HG03060 (cell line): Measurements from ENCODE around the gene XYLT1.

Experiments
- ATAC-seq: cut with Tn5 transposase; IDR thresholded peaks from one replicate; pipeline ENCODE4 v1.9.1; 2021; ENCODE audit warnings: low read depth, moderate number of reproducible peaks; ENCODE audit not compliant: unreplicated experiment

The XYLT1 gene

GRCh38 chr16:17294856-17295255 lies 175.9 kb downstream of the XYLT1 start:
- ATAC-seq, result no peak

- ATAC-seq, result no peak
These were observed 176.8 kb downstream of the XYLT1 start for GRCh38 chr16:17293813-17294558.

- ATAC-seq, result no peak
These were observed 179.5 kb downstream of the XYLT1 start for GRCh38 chr16:17291289-17291688.

- no peak for ATAC-seq
These were observed 180.8 kb downstream of the XYLT1 start for GRCh38 chr16:17289674-17290635.

GRCh38 chr16:17289050-17289449 lies 181.7 kb downstream of the XYLT1 start:
- no peak for ATAC-seq

GRCh38 chr16:17287166-17287800 lies 183.5 kb downstream of the XYLT1 start:
- ATAC-seq, result no peak

- ATAC-seq, result no peak
These were observed 184.3 kb downstream of the XYLT1 start for GRCh38 chr16:17286443-17286842.

GRCh38 chr16:17283016-17283415 lies 187.7 kb downstream of the XYLT1 start:
- ATAC-seq, result no peak

GRCh38 chr16:17282247-17282646 lies 188.5 kb downstream of the XYLT1 start:
- no peak for ATAC-seq

GRCh38 chr16:17281052-17281451 lies 189.7 kb downstream of the XYLT1 start:
- ATAC-seq, result no peak

GRCh38 chr16:17278988-17279387 lies 191.8 kb downstream of the XYLT1 start:
- ATAC-seq, result no peak

GRCh38 chr16:17277981-17278381 lies 192.8 kb downstream of the XYLT1 start:
- ATAC-seq, result no peak

- ATAC-seq, result no peak
These were observed 194.2 kb downstream of the XYLT1 start for GRCh38 chr16:17276610-17277009.

- no peak for ATAC-seq
These were observed 194.7 kb downstream of the XYLT1 start for GRCh38 chr16:17276010-17276530.

- ATAC-seq, result no peak
These were observed 195.4 kb downstream of the XYLT1 start for GRCh38 chr16:17275076-17276009.

GRCh38 chr16:17273142-17273561 lies 197.6 kb downstream of the XYLT1 start:
- ATAC-seq, result no peak

GRCh38 chr16:17272716-17273115 lies 198.0 kb downstream of the XYLT1 start:
- no peak for ATAC-seq

- no peak for ATAC-seq
These were observed 199.1 kb downstream of the XYLT1 start for GRCh38 chr16:17271687-17272086.

- ATAC-seq, result no peak
These were observed 200.1 kb downstream of the XYLT1 start for GRCh38 chr16:17270683-17271109.

GRCh38 chr16:17270111-17270510 lies 200.6 kb downstream of the XYLT1 start:
- ATAC-seq, result no peak
